WTC11 (cell line): ENCODE measurements around the gene NSD1. TPM values are rescaled to one million over a fixed set of nuclear protein-coding genes. Genes with fewer than 3 reads are reported as not detected.

Source experiments
- ATAC-seq: fragments of 200-7000 bp; cut with Tn5 transposase; 2 replicates; pipeline ENCODE4 v1.10.0; 2021; ENCODE audit warnings: mild to moderate bottlenecking, moderate library complexity
- CTCF ChIA-PET: fragments of 300-600 bp; sonication (Branson Sonifier 250); formaldehyde crosslinking; loops from one replicate; lab custom pipeline; 2021; ENCODE audit warnings: antibody characterized with exemption; lab: Charles Lee
- POLR2A ChIA-PET: fragments of 350-600 bp; sonication (Branson Sonifier 250); formaldehyde crosslinking; loops from one replicate; lab custom pipeline; 2021; ENCODE audit warnings: antibody characterized with exemption; lab: Charles Lee
- DNase-seq: peaks from one replicate; pipeline ENCODE4 v3.0.0; 2021; ENCODE audit warnings: low spot score
- H3K27ac Mint-ChIP-seq: 2 replicates; pipeline ENCODE4 v1.8.0; 2021; ENCODE audit warnings: mixed read lengths
- H3K27me3 Mint-ChIP-seq: 2 replicates; pipeline ENCODE4 v1.8.0; 2021; ENCODE audit warnings: low read depth, mild to moderate bottlenecking, moderate library complexity, mixed read lengths
- H3K36me3 Mint-ChIP-seq: 2 replicates; pipeline ENCODE4 v1.8.0; 2021; ENCODE audit warnings: mixed read lengths
- H3K4me1 Mint-ChIP-seq: 2 replicates; pipeline ENCODE4 v1.8.0; 2022; ENCODE audit warnings: mixed read lengths
- H3K4me3 Mint-ChIP-seq: 2 replicates; pipeline ENCODE4 v1.8.0; 2021; ENCODE audit warnings: mild to moderate bottlenecking, moderate library complexity, mixed read lengths
- H3K9me3 Mint-ChIP-seq: 2 replicates; pipeline ENCODE4 v1.8.0; 2021; ENCODE audit warnings: mixed read lengths
- CTCF ChIP-seq: fragments of 200-600 bp; IDR thresholded peaks from 2 replicates; pipeline ENCODE4 v1.8.0; 2022; ENCODE audit warnings: antibody characterized with exemption
- E2F5 ChIP-seq: sonication (generic); formaldehyde crosslinking; IDR thresholded peaks from 2 replicates; pipeline ENCODE4 v1.8.1; 2022; ENCODE audit warnings: mild to moderate bottlenecking, moderate library complexity, missing genetic modification reagents
- ERG ChIP-seq: fragments of 250-450 bp; sonication (Bioruptor Pico); IDR thresholded peaks from 2 replicates; pipeline ENCODE4 v1.8.0; 2021; ENCODE audit warnings: mild to moderate bottlenecking
- FOXJ3 ChIP-seq: sonication (generic); formaldehyde crosslinking; IDR thresholded peaks from 2 replicates; pipeline ENCODE4 v1.9.0; 2021; ENCODE audit warnings: missing genetic modification reagents, mild to moderate bottlenecking, borderline replicate concordance
- HMGA2 ChIP-seq: fragments of 250-450 bp; sonication (Bioruptor Pico); IDR thresholded peaks from 2 replicates; pipeline ENCODE4 v1.4.0; 2021; ENCODE audit warnings: mild to moderate bottlenecking, moderate library complexity
- IRF1 ChIP-seq: sonication (generic); formaldehyde crosslinking; IDR thresholded peaks from 2 replicates; pipeline ENCODE4 v1.8.0; 2023; ENCODE audit warnings: missing genetic modification reagents
- IRF2 ChIP-seq: sonication (generic); formaldehyde crosslinking; IDR thresholded peaks from 2 replicates; pipeline ENCODE4 v1.8.0; 2022; ENCODE audit warnings: low read depth, missing genetic modification reagents, borderline replicate concordance
- MAX ChIP-seq: sonication (generic); formaldehyde crosslinking; IDR thresholded peaks from 2 replicates; pipeline ENCODE4 v1.8.0; 2022; ENCODE audit warnings: mild to moderate bottlenecking, missing genetic modification reagents
- SMAD4 ChIP-seq: sonication (generic); formaldehyde crosslinking; IDR thresholded peaks from 2 replicates; pipeline ENCODE4 v1.8.0; 2022; ENCODE audit warnings: mild to moderate bottlenecking, missing genetic modification reagents
- SP1 ChIP-seq: sonication (generic); formaldehyde crosslinking; conservative IDR thresholded peaks from 2 replicates; pipeline ENCODE4 v1.8.1; 2022; ENCODE audit warnings: missing genetic modification reagents
- ZNF121 ChIP-seq: sonication (generic); formaldehyde crosslinking; IDR thresholded peaks from 2 replicates; pipeline ENCODE4 v1.8.0; 2023; ENCODE audit warnings: missing genetic modification reagents
- ZNF263 ChIP-seq: sonication (generic); formaldehyde crosslinking; IDR thresholded peaks from 2 replicates; pipeline ENCODE4 v1.8.1; 2022; ENCODE audit warnings: low read depth, mild to moderate bottlenecking, moderate library complexity, missing genetic modification reagents
- ZNF512 ChIP-seq: sonication (generic); formaldehyde crosslinking; IDR thresholded peaks from 2 replicates; pipeline ENCODE4 v1.8.1; 2022; ENCODE audit warnings: missing genetic modification reagents, borderline replicate concordance
- ZNF671 ChIP-seq: fragments of 250-450 bp; sonication (Bioruptor Pico); IDR thresholded peaks from 2 replicates; pipeline ENCODE4 v1.8.0; 2021; ENCODE audit warnings: mild to moderate bottlenecking
- total RNA-seq: library from RNA; stranded (reverse); gene quantifications from 3 replicates; pipeline ENCODE4 v1.2.3, GENCODE V29; 2021
- TF ChIP-seq, protein P1 (sequence below): sonication (generic); formaldehyde crosslinking; conservative IDR thresholded peaks from 2 replicates; pipeline ENCODE4 v1.8.1; 2023; ENCODE audit warnings: mild to moderate bottlenecking, low read depth, missing genetic modification reagents, moderate library complexity
- TF ChIP-seq, protein P2 (sequence below): sonication (generic); formaldehyde crosslinking; IDR thresholded peaks from 2 replicates; pipeline ENCODE4 v1.8.1; 2023; ENCODE audit warnings: mild to moderate bottlenecking, missing genetic modification reagents
- TF ChIP-seq, protein P3 (sequence below): sonication (generic); formaldehyde crosslinking; IDR thresholded peaks from 2 replicates; pipeline ENCODE4 v1.8.1; 2023; ENCODE audit warnings: mild to moderate bottlenecking, missing genetic modification reagents, moderate library complexity
- TF ChIP-seq, protein P4 (sequence below): sonication (generic); formaldehyde crosslinking; IDR thresholded peaks from 2 replicates; pipeline ENCODE4 v1.8.0; 2022; ENCODE audit warnings: mild to moderate bottlenecking, missing genetic modification reagents
- TF ChIP-seq, protein P5 (sequence below): fragments of 250-450 bp; sonication (Bioruptor Pico); IDR thresholded peaks from 2 replicates; pipeline ENCODE4 v1.9.0; 2021; ENCODE audit warnings: moderate library complexity, mild to moderate bottlenecking, inconsistent platforms, borderline replicate concordance
- TF ChIP-seq, protein P6 (sequence below): sonication (generic); formaldehyde crosslinking; IDR thresholded peaks from 2 replicates; pipeline ENCODE4 v1.8.1; 2023; ENCODE audit warnings: mild to moderate bottlenecking, missing genetic modification reagents

NSD1 gene
- total RNA-seq, 1 experiment from 2014 or later: 148 TPM

- peaks cover 41% of the 10 kb centered on the region for H3K4me1 Mint-ChIP-seq
- POLR2A ChIA-PET: interaction anchor here (0.9 to 1.1 kb wide), 2 partner anchors 28 to 37 kb away, joined by 3 to 4 read pairs; no protein-coding TSS in a partner anchor
- H3K27me3 Mint-ChIP-seq: no peaks in the 10 kb centered on the region
- CTCF ChIA-PET: interaction anchor here (0.6 to 2.5 kb wide), 14 partner anchors 8 to 166 kb away, joined by 3 to 23 read pairs (median 5); no protein-coding TSS in a partner anchor
- peak overlapping the region; percentile 97 for H3K27ac Mint-ChIP-seq
- TF ChIP-seq, protein P1, sequence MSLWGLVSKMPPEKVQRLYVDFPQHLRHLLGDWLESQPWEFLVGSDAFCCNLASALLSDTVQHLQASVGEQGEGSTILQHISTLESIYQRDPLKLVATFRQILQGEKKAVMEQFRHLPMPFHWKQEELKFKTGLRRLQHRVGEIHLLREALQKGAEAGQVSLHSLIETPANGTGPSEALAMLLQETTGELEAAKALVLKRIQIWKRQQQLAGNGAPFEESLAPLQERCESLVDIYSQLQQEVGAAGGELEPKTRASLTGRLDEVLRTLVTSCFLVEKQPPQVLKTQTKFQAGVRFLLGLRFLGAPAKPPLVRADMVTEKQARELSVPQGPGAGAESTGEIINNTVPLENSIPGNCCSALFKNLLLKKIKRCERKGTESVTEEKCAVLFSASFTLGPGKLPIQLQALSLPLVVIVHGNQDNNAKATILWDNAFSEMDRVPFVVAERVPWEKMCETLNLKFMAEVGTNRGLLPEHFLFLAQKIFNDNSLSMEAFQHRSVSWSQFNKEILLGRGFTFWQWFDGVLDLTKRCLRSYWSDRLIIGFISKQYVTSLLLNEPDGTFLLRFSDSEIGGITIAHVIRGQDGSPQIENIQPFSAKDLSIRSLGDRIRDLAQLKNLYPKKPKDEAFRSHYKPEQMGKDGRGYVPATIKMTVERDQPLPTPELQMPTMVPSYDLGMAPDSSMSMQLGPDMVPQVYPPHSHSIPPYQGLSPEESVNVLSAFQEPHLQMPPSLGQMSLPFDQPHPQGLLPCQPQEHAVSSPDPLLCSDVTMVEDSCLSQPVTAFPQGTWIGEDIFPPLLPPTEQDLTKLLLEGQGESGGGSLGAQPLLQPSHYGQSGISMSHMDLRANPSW (CRISPR knock-in tag): no peak
- no peak for TF ChIP-seq IRF2 (CRISPR knock-in tag)
- TF ChIP-seq, protein P2, sequence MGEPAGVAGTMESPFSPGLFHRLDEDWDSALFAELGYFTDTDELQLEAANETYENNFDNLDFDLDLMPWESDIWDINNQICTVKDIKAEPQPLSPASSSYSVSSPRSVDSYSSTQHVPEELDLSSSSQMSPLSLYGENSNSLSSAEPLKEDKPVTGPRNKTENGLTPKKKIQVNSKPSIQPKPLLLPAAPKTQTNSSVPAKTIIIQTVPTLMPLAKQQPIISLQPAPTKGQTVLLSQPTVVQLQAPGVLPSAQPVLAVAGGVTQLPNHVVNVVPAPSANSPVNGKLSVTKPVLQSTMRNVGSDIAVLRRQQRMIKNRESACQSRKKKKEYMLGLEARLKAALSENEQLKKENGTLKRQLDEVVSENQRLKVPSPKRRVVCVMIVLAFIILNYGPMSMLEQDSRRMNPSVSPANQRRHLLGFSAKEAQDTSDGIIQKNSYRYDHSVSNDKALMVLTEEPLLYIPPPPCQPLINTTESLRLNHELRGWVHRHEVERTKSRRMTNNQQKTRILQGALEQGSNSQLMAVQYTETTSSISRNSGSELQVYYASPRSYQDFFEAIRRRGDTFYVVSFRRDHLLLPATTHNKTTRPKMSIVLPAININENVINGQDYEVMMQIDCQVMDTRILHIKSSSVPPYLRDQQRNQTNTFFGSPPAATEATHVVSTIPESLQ (CRISPR knock-in tag): no peak
- TF ChIP-seq, protein P3, sequence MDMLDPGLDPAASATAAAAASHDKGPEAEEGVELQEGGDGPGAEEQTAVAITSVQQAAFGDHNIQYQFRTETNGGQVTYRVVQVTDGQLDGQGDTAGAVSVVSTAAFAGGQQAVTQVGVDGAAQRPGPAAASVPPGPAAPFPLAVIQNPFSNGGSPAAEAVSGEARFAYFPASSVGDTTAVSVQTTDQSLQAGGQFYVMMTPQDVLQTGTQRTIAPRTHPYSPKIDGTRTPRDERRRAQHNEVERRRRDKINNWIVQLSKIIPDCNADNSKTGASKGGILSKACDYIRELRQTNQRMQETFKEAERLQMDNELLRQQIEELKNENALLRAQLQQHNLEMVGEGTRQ (CRISPR knock-in tag): no peak
- no peak for TF ChIP-seq IRF1
- TF ChIP-seq SMAD4: no peak
- TF ChIP-seq, protein P4, sequence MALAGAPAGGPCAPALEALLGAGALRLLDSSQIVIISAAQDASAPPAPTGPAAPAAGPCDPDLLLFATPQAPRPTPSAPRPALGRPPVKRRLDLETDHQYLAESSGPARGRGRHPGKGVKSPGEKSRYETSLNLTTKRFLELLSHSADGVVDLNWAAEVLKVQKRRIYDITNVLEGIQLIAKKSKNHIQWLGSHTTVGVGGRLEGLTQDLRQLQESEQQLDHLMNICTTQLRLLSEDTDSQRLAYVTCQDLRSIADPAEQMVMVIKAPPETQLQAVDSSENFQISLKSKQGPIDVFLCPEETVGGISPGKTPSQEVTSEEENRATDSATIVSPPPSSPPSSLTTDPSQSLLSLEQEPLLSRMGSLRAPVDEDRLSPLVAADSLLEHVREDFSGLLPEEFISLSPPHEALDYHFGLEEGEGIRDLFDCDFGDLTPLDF (CRISPR knock-in tag): no peak
- TF ChIP-seq, protein P5, sequence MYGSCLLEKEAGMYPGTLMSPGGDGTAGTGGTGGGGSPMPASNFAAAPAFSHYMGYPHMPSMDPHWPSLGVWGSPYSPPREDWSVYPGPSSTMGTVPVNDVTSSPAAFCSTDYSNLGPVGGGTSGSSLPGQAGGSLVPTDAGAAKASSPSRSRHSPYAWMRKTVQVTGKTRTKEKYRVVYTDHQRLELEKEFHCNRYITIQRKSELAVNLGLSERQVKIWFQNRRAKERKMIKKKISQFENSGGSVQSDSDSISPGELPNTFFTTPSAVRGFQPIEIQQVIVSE: no peak
- no peak for TF ChIP-seq E2F5 (CRISPR knock-in tag)
- no peak for TF ChIP-seq HMGA2 (CRISPR knock-in tag)
- TF ChIP-seq ZNF512 (CRISPR knock-in tag): no peak
- no peak for TF ChIP-seq MAX (CRISPR knock-in tag)
- no peak for TF ChIP-seq FOXJ3 (CRISPR knock-in tag)
- no peak for TF ChIP-seq CTCF
- no peak for TF ChIP-seq ZNF671
- no peak for TF ChIP-seq ZNF121 (CRISPR knock-in tag)
- no peak for TF ChIP-seq ERG (CRISPR knock-in tag)
- TF ChIP-seq ZNF263 (CRISPR knock-in tag): no peak
- no peak for TF ChIP-seq SP1
- TF ChIP-seq, protein P6, sequence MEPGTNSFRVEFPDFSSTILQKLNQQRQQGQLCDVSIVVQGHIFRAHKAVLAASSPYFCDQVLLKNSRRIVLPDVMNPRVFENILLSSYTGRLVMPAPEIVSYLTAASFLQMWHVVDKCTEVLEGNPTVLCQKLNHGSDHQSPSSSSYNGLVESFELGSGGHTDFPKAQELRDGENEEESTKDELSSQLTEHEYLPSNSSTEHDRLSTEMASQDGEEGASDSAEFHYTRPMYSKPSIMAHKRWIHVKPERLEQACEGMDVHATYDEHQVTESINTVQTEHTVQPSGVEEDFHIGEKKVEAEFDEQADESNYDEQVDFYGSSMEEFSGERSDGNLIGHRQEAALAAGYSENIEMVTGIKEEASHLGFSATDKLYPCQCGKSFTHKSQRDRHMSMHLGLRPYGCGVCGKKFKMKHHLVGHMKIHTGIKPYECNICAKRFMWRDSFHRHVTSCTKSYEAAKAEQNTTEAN (CRISPR knock-in tag): no peak
- DNase-seq: no peak
- no peak for ATAC-seq
- no peaks in the 10 kb centered on the region for H3K9me3 Mint-ChIP-seq
- peaks cover 58% of the 10 kb centered on the region for H3K36me3 Mint-ChIP-seq
- H3K4me3 Mint-ChIP-seq: no peak overlapping the region
These were observed 202.1 kb downstream of the NSD1 start for GRCh38 chr5:177335701-177336065.
